HG02759 (cell line): Measurements from ENCODE around the gene RPL23.

Experiments used
- ATAC-seq: cut with Tn5 transposase; IDR thresholded peaks from one replicate; pipeline ENCODE4 v1.9.1; 2021; ENCODE audit warnings: mild to moderate bottlenecking, moderate library complexity; ENCODE audit not compliant: unreplicated experiment

Gene RPL23

GRCh38 chr17:38800237-38800760, 53.2 kb downstream of the RPL23 start:
- no peak for ATAC-seq

- peak; percentile 77 for ATAC-seq
Observed at GRCh38 chr17:38799501-38800236, 53.9 kb downstream of the RPL23 start, which contains the start of gene PIP4K2B. Gene PIP4K2B (minus strand): TSS chr17:38799556. CDS start chr17:38799424, 132 bp downstream.

DNA sequence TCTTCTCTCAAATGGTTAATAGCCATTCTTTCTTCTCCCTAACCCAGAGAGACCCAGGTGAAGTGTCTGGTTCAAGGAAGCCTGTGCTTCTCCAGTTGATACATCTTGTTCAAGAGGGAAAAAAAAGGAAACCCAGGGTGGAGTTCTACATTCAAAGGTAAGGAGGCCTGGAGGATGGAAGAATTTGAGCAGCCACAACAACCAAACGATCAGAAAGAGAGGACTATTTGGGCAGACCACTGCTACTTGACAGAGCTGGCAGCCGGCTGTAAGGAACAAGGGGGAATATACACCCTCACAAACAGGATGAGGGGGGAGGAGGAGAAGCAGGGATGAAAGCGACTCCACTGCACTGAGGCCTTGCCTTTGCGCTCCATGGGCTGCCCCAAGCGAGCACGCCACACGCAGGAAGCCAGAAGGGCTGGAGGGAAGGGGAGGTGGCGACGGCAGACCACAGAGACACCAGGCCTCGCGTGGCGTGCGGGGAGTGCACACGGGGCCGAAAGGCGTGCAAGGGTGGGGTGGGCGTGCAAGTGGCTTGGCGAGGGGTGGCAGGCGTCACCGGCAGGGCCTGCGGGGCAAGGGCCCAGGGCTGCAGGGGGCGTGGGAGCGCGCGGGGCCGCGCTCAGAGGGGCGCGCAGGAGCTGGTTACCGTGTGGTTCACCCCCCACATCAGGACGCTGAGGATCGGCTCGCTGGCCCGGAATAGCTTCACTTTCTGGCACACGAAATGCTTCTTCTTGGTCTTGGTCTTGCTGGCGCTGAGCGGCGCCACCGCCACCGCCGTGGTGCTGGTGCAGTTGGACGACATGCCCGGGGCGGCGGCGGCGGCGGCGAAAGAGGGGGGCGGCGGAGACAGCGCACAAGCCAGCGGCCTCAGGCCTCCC, 54.7 kb downstream of the RPL23 start:
- peak; percentile 25 for ATAC-seq
